Stimulated activated CD8-positive, alpha-beta memory T cell treated with anti-CD3 and anti-CD28 coated beads, Interleukin-2, amount 100 ng/mL, for 48 hours (primary cell): ENCODE results near the gene PCDHGA3.
"Not testable (repeated sequence)": the region's sequence is repeated elsewhere in the genome, so short reads cannot be mapped to it uniquely, and the experiment has no call there.

ENCODE experiments used
- DNase-seq, 2 donors: peaks; one replicate each; pipeline ENCODE4 v3.0.0-alpha.2; 2020; ENCODE audit warnings: low read depth in 2 of 2

The PCDHGA3 gene

DNA sequence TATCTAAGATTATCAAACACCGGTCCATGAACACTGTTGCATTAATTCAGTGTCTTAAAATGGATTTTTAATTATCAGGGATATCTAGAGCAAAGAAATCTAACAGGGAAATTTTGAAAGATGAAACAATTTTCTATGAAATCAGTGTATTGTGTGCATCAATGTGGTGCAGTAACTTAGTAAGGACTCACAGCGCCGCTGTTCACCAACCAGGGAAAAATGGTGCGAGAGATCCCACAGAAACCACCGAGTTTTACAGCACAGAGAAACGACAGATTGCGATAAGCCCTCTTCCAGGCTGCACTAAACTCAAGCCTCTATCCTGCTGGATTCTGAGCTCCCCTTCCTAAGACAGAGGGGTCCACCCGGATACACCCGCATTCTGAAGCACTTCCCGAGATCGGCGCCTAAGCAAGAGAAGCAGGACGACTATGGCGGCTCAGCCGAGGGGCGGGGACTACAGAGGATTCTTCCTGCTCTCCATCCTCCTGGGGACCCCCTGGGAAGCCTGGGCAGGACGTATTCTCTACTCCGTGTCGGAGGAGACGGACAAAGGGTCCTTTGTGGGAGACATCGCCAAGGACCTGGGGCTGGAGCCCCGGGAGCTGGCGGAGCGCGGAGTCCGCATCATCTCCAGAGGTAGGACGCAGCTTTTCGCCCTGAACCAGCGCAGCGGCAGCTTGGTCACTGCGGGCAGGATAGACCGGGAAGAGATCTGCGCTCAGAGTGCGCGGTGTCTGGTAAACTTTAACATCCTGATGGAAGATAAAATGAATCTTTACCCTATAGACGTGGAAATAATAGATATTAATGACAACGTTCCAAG lies 39.1 kb downstream of the PCDHGA3 start, which contains the start of gene PCDHGA7:
Gene PCDHGA7, plus strand, starts transcription at position 274 of the 826 bp plus-strand sequence. Its CDS starts 158 bp downstream, at position 432.
- no peak for DNase-seq

DNA sequence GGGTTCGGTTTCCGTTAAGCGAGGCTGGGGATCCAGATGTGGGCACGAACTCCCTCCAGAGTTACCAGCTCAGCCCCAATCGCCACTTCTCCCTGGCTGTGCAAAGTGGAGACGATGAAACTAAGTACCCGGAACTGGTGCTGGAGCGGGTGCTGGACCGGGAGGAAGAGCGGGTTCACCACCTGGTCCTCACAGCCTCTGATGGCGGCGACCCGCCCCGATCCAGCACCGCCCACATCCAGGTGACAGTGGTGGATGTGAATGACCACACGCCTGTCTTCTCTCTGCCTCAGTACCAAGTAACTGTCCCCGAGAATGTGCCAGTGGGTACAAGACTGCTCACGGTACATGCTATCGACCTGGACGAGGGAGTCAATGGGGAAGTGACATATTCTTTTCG lies 39.7 kb downstream of the PCDHGA3 start:
- no peak for DNase-seq

DNA sequence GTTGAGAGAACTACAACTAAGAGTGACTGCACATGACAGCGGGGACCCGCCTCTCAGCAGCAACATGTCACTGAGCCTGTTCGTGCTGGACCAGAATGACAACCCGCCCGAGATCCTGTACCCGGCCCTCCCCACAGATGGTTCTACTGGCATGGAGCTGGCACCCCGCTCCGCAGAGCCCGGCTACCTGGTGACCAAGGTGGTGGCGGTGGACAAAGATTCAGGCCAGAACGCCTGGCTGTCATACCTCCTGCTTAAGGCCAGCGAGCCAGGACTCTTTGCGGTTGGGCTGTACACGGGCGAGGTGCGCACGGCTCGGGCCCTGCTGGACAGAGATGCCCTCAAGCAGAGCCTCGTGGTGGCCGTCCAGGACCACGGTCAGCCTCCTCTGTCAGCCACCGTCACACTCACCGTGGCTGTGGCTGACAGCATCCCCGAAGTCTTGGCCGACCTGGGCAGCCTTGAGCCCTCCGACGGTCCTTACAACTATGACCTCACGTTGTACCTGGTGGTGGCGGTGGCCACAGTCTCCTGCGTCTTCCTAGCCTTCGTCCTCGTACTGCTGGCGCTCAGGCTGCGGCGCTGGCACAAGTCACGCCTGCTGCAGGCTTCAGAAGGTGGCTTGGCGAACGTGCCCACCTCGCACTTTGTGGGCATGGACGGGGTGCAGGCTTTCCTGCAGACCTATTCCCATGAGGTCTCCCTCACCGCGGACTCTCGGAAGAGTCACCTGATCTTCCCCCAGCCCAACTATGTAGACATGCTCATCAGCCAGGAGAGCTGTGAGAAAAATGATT lies 41.0 kb downstream of the PCDHGA3 start:
- DNase-seq: no peak

DNA sequence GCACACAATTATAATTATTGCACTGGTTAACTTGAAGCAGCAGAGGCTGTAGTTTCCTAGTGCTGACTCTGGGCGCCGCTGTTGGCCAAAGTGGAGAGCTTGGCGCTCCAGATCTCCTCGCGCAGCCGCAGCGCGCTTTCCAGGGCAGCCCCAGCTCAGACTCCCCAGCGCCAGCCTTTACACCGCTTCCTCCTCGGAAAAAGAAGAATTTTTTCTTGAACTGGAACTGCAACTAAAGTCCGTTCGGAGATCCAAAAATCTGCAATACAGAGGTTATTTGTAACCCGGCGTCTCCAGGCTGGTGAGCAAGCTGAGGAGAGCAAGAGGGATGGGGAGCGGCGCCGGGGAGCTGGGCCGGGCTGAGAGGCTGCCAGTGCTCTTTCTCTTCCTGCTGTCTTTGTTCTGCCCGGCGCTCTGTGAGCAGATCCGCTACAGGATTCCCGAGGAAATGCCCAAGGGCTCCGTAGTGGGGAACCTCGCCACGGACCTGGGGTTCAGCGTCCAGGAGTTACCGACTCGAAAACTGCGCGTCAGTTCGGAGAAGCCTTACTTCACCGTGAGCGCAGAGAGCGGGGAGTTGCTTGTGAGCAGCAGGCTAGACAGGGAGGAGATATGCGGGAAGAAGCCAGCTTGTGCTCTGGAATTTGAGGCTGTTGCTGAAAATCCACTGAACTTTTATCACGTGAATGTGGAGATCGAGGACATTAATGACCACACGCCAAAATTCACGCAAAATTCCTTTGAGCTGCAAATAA lies 44.1 kb downstream of the PCDHGA3 start, which contains the start of gene PCDHGB4:
Gene PCDHGB4, plus strand, starts transcription at position 142 of the 755 bp plus-strand sequence. Its CDS starts 187 bp downstream, at position 329.
- DNase-seq: not testable (repeated sequence)

DNA sequence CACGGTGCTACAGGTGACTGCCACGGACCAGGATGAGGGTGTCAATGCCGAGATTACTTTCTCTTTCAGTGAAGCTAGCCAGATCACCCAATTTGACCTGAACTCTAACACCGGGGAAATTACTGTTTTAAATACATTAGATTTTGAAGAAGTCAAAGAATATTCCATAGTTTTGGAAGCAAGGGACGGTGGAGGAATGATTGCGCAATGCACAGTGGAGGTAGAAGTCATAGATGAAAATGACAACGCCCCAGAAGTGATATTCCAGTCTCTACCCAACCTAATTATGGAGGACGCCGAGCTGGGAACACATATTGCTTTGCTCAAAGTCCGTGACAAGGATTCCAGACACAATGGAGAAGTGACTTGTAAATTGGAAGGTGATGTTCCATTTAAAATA lies 45.0 kb downstream of the PCDHGA3 start:
- no peak for DNase-seq

DNA sequence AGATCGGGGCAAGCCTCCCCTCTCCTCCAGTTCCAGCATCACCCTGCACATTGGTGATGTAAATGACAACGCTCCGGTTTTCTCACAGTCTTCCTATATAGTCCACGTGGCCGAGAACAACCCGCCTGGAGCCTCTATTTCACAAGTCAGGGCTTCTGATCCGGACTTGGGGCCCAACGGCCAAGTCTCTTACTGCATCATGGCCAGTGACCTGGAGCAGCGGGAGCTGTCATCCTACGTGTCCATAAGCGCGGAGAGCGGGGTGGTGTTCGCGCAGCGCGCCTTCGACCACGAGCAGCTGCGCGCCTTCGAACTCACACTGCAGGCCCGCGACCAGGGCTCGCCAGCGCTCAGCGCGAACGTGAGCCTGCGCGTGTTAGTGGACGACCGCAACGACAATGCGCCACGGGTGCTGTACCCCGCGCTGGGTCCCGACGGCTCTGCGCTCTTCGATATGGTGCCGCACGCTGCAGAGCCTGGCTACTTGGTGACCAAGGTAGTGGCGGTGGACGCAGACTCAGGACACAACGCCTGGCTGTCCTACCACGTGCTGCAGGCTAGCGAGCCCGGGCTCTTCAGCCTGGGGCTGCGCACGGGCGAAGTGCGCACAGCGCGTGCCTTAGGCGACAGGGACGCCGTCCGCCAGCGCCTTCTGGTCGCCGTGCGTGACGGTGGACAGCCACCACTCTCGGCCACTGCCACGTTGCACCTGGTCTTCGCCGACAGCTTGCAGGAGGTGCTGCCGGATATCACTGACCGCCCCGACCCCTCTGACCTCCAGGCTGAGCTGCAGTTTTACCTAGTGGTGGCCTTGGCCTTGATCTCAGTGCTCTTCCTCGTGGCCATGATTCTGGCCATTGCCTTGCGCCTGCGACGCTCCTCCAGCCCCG lies 45.8 kb downstream of the PCDHGA3 start:
- no peak for DNase-seq

DNA sequence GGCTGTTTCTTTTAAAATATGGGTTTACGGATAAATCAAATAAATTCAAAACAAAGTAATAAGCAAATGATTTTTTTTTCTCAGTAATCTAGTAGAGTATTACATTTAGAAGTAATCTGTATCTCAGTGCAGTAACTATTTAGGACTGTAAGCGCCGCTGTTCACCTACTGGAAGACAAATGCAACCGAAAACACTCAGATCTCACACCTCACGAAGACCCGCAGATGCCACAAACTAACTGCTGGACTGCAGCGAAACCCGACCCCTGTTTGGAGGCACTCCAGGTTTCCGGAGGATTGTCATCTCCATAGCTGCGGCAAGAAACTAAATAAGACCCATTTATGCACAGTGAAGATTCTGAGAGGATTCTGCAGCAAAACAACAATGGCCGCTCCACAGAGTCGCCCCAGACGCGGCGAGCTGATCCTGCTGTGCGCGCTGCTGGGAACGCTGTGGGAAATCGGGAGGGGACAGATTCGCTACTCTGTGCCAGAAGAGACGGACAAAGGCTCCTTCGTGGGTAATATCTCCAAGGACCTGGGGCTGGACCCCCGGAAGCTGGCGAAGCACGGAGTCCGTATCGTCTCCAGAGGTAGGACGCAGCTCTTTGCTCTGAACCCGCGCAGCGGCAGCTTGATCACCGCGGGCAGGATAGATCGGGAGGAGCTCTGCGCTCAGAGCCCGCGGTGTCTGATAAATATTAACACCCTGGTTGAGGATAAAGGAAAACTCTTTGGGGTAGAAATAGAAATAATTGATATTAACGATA lies 49.0 kb downstream of the PCDHGA3 start, which contains the start of gene PCDHGA8:
Gene PCDHGA8, plus strand, starts transcription at position 205 of the 770 bp plus-strand sequence. Its CDS starts 181 bp downstream, at position 386.
- DNase-seq: no peak

DNA sequence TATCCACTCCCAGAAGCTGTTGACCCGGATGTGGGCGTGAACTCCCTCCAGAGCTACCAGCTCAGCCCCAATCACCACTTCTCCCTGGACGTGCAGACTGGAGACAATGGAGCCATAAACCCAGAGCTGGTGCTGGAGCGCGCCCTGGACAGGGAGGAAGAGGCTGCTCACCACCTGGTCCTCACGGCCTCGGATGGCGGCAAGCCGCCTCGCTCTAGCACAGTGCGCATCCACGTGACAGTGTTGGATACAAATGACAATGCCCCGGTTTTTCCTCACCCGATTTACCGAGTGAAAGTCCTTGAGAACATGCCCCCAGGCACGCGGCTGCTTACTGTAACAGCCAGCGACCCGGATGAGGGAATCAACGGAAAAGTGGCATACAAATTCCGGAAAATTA lies 49.6 kb downstream of the PCDHGA3 start:
- DNase-seq: no peak

DNA sequence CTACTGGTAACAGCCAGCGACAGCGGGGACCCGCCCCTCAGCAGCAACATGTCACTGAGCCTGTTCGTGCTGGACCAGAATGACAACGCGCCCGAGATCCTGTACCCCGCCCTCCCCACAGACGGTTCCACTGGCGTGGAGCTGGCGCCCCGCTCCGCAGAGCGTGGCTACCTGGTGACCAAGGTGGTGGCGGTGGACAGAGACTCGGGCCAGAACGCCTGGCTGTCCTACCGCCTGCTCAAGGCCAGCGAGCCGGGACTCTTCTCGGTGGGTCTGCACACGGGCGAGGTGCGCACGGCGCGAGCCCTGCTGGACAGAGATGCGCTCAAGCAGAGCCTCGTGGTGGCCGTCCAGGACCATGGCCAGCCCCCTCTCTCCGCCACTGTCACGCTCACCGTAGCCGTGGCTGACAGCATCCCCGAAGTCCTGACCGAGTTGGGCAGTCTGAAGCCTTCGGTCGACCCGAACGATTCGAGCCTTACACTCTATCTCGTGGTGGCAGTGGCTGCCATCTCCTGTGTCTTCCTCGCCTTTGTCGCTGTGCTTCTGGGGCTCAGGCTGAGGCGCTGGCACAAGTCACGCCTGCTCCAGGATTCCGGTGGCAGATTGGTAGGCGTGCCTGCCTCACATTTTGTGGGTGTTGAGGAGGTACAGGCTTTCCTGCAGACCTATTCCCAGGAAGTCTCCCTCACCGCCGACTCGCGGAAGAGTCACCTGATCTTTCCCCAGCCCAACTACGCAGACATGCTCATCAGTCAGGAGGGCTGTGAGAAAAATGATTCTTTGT lies 51.0 kb downstream of the PCDHGA3 start:
- not testable (repeated sequence) for DNase-seq
